ENCODE results near the gene BHLHA15. TPM values are rescaled to one million over a fixed set of nuclear protein-coding genes. Genes with fewer than 3 reads are reported as not detected.

BHLHA15 gene
- total and polyA plus RNA-seq, 2 of the 13 experiments (the other 11 are each of a cell fraction or from before 2014, with no cell fraction given): 1.9 to 6.1 TPM

DNA sequence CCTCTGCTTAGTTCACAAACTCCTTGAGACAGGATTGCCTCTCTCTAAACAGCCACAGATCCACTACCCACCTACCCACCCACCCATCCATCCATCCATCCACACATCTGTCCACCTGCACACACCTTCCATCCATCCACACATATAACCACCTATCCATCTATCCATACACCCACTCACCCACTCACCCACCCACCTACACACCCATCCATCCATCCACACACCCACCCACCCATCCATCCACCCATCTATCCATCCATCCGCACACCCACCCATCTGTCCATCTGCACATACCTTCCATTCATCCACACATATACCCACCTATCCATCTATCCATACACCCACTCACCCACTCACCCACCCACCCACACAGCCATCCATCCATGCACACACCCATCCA is 31.1 kb downstream of the BHLHA15 start (continued):
- TF ChIP-seq, protein P1, sequence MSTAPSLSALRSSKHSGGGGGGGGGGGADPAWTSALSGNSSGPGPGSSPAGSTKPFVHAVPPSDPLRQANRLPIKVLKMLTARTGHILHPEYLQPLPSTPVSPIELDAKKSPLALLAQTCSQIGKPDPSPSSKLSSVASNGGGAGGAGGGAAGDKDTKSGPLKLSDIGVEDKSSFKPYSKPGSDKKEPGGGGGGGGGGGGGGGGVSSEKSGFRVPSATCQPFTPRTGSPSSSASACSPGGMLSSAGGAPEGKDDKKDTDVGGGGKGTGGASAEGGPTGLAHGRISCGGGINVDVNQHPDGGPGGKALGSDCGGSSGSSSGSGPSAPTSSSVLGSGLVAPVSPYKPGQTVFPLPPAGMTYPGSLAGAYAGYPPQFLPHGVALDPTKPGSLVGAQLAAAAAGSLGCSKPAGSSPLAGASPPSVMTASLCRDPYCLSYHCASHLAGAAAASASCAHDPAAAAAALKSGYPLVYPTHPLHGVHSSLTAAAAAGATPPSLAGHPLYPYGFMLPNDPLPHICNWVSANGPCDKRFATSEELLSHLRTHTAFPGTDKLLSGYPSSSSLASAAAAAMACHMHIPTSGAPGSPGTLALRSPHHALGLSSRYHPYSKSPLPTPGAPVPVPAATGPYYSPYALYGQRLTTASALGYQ (CRISPR knock-in tag; IDR thresholded peaks at IDR 0.05): no peak
- no peak for TF ChIP-seq ZNF333 (CRISPR knock-in tag; IDR thresholded peaks at IDR 0.05; ENCODE audit: borderline replicate concordance)
- TF ChIP-seq, protein P2, sequence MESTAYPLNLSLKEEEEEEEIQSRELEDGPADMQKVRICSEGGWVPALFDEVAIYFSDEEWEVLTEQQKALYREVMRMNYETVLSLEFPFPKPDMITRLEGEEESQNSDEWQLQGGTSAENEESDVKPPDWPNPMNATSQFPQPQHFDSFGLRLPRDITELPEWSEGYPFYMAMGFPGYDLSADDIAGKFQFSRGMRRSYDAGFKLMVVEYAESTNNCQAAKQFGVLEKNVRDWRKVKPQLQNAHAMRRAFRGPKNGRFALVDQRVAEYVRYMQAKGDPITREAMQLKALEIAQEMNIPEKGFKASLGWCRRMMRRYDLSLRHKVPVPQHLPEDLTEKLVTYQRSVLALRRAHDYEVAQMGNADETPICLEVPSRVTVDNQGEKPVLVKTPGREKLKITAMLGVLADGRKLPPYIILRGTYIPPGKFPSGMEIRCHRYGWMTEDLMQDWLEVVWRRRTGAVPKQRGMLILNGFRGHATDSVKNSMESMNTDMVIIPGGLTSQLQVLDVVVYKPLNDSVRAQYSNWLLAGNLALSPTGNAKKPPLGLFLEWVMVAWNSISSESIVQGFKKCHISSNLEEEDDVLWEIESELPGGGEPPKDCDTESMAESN (CRISPR knock-in tag; conservative IDR thresholded peaks at IDR 0.05): no peak
- TF ChIP-seq GTF2F1 (IDR thresholded peaks at IDR 0.05; ENCODE audit: low read length): no peak
- TF ChIP-seq ZNF460 (CRISPR knock-in tag; IDR thresholded peaks at IDR 0.05; ENCODE audit: borderline replicate concordance): no peak
- TF ChIP-seq, protein P3, sequence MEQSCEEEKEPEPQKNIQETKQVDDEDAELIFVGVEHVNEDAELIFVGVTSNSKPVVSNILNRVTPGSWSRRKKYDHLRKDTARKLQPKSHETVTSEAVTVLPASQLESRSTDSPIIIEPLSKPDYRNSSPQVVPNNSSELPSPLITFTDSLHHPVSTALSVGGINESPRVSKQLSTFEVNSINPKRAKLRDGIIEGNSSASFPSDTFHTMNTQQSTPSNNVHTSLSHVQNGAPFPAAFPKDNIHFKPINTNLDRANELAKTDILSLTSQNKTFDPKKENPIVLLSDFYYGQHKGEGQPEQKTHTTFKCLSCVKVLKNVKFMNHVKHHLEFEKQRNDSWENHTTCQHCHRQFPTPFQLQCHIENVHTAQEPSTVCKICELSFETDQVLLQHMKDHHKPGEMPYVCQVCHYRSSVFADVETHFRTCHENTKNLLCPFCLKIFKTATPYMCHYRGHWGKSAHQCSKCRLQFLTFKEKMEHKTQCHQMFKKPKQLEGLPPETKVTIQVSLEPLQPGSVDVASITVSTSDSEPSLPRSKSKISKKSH (CRISPR knock-in tag; IDR thresholded peaks at IDR 0.05; ENCODE audit: borderline replicate concordance): no peak
- no peak for TF ChIP-seq ZNF501 (CRISPR knock-in tag; IDR thresholded peaks at IDR 0.05)
- TF ChIP-seq, protein P4, sequence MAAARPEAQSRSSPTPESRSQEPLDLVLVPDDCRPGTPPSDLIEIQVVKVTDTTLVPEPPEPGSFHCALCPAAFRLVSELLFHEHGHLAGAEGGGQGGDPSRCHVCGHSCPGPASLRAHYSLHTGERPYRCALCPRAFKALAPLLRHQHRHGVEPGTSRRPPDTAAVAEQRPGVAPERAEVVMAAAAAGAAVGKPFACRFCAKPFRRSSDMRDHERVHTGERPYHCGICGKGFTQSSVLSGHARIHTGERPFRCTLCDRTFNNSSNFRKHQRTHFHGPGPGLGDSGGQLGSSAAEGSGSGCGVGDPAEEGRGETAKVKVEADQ (CRISPR knock-in tag; IDR thresholded peaks at IDR 0.05; ENCODE audit: borderline replicate concordance): no peak
- TF ChIP-seq ZNF616 (CRISPR knock-in tag; IDR thresholded peaks at IDR 0.05; ENCODE audit: low read depth): no peak
- TF ChIP-seq BCL6 (CRISPR knock-in tag; IDR thresholded peaks at IDR 0.05): no peak
- no peak for TF ChIP-seq ZNF12 (CRISPR knock-in tag; IDR thresholded peaks at IDR 0.05)

All from HepG2 (cell line).